ENCODE measurements around the gene REV3L.

The REV3L gene

DNA sequence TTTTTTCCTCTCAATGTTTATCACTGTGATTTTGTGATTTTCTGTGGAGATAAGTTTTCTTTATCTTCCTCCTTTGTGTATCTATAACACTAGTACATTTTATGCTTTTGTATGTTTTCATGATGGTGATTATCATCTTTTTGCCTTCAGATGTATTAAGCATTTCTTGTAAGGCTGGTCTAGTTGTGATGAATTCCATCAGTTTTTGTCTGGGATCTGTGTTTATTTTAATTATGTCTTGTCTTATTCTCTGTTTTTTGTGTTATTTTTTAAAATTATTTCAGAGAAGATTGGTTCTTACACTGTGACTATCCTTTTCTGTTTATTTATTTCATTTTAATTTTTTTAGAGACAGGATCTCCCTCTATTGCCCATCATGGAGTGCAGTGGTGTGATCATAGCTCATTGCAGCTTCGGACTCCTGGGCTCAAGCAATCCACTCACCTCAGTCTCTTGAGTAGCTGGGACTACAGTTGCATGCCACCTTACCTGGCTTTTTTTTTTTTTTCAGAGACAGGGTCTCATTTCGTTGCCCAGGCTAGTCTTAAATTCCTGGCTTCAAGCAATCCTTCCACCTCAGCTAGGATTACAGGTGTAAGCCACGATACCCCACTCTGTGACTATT lies 208.3 kb downstream of the REV3L start:
- H3K27ac ChIP-seq (replicated peaks) = no peak overlapping the region
- no peak for DNase-seq (ENCODE audit: low read depth in 1 of 2, low spot score in 1 of 2)
- TF ChIP-seq, protein P1, sequence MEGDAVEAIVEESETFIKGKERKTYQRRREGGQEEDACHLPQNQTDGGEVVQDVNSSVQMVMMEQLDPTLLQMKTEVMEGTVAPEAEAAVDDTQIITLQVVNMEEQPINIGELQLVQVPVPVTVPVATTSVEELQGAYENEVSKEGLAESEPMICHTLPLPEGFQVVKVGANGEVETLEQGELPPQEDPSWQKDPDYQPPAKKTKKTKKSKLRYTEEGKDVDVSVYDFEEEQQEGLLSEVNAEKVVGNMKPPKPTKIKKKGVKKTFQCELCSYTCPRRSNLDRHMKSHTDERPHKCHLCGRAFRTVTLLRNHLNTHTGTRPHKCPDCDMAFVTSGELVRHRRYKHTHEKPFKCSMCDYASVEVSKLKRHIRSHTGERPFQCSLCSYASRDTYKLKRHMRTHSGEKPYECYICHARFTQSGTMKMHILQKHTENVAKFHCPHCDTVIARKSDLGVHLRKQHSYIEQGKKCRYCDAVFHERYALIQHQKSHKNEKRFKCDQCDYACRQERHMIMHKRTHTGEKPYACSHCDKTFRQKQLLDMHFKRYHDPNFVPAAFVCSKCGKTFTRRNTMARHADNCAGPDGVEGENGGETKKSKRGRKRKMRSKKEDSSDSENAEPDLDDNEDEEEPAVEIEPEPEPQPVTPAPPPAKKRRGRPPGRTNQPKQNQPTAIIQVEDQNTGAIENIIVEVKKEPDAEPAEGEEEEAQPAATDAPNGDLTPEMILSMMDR (IDR thresholded peaks at IDR 0.05; ENCODE audit: insufficient read depth, low read length) = no peak
- H3K4me3 ChIP-seq (replicated peaks; ENCODE audit: insufficient read depth, low read length) = no peak overlapping the region
- H3K27me3 ChIP-seq (ENCODE audit: insufficient read depth, poor library complexity, severe bottlenecking) = no peaks in the 10 kb centered on the region

DNA sequence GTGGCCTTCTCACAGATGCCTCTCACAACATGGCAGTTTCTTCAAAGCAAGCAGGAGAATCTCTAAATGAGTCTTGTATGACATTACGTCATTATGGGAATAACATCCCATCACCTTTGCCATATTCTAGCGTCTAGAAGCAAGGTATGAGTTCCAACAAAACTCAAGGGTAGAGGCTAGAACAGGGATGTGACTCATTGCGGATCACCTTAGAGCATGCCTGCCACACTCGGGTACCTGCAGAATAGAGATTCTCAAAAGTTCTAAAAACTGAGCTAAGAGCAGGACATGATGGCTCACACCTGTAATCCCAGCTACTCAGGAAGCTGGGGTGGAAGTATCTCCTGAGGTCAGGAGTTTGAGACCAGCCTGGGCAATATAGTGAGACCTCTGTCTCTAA lies 212.9 kb downstream of the REV3L start:
- no peak for DNase-seq (ENCODE audit: low read depth in 1 of 2, low spot score in 1 of 2)
- H3K4me3 ChIP-seq (replicated peaks; ENCODE audit: insufficient read depth, low read length) = no peak overlapping the region
- TF ChIP-seq GABPA (IDR thresholded peaks at IDR 0.05; ENCODE audit: low read depth) = no peak
- TF ChIP-seq, protein P2, sequence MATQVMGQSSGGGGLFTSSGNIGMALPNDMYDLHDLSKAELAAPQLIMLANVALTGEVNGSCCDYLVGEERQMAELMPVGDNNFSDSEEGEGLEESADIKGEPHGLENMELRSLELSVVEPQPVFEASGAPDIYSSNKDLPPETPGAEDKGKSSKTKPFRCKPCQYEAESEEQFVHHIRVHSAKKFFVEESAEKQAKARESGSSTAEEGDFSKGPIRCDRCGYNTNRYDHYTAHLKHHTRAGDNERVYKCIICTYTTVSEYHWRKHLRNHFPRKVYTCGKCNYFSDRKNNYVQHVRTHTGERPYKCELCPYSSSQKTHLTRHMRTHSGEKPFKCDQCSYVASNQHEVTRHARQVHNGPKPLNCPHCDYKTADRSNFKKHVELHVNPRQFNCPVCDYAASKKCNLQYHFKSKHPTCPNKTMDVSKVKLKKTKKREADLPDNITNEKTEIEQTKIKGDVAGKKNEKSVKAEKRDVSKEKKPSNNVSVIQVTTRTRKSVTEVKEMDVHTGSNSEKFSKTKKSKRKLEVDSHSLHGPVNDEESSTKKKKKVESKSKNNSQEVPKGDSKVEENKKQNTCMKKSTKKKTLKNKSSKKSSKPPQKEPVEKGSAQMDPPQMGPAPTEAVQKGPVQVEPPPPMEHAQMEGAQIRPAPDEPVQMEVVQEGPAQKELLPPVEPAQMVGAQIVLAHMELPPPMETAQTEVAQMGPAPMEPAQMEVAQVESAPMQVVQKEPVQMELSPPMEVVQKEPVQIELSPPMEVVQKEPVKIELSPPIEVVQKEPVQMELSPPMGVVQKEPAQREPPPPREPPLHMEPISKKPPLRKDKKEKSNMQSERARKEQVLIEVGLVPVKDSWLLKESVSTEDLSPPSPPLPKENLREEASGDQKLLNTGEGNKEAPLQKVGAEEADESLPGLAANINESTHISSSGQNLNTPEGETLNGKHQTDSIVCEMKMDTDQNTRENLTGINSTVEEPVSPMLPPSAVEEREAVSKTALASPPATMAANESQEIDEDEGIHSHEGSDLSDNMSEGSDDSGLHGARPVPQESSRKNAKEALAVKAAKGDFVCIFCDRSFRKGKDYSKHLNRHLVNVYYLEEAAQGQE (IDR thresholded peaks at IDR 0.05; ENCODE audit: insufficient replicate concordance, low read depth) = no peak
- TF ChIP-seq SPI1 (IDR thresholded peaks at IDR 0.05; ENCODE audit: borderline replicate concordance, low read depth) = no peak
- TF ChIP-seq, protein P1 (IDR thresholded peaks at IDR 0.05; ENCODE audit: insufficient read depth, low read length) = no peak
- TF ChIP-seq POLR2AphosphoS5 (IDR thresholded peaks at IDR 0.05; ENCODE audit: low read depth) = no peak
- no peaks in the 10 kb centered on the region for H3K27me3 ChIP-seq (ENCODE audit: insufficient read depth, poor library complexity, severe bottlenecking)
- H3K27ac ChIP-seq (replicated peaks) = no peak overlapping the region

DNA sequence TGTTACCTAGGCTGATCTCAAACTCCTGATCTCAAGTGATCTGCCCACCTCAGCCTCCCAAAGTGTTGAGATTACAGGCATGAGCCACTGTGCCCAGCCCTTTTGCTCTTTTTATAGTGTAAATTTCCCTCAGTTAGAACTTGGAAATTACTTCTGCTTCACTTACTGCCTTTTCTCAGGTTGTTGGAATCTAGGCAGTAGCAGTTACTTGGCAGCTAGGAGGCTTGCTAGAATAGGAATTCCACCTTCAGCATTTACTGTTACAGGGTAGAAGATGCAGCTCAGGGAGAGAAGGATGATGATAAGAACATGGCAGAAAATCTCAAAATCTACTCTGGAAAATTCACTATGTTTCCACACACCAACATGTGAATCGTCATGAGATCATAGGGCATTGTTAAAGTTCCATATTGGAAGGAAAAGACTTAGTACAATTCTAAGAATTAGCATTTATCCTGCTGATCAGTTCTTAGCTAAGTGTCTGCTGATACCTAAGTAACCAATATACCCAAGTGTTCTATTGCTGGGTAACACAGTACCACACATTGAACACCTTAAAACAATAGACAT lies 213.5 kb downstream of the REV3L start:
- H3K4me3 ChIP-seq (replicated peaks; ENCODE audit: insufficient read depth, low read length) = no peak overlapping the region
- no peak overlapping the region for H3K27ac ChIP-seq (replicated peaks)
- DNase-seq (ENCODE audit: low read depth in 1 of 2, low spot score in 1 of 2) = no peak
- TF ChIP-seq GABPA (IDR thresholded peaks at IDR 0.05; ENCODE audit: low read depth) (no peak), SPI1 (IDR thresholded peaks at IDR 0.05; ENCODE audit: borderline replicate concordance, low read depth) (no peak), POLR2AphosphoS5 (IDR thresholded peaks at IDR 0.05; ENCODE audit: low read depth) (no peak)
- TF ChIP-seq, protein P2 (IDR thresholded peaks at IDR 0.05; ENCODE audit: insufficient replicate concordance, low read depth) = no peak
- TF ChIP-seq, protein P1 (IDR thresholded peaks at IDR 0.05; ENCODE audit: insufficient read depth, low read length) = no peak
- H3K27me3 ChIP-seq (ENCODE audit: insufficient read depth, poor library complexity, severe bottlenecking) = no peaks in the 10 kb centered on the region

Data from HL-60 (cell line).